Large intestine (tissue), 1 donor: ENCODE data around the gene TAS2R9. TPM values are rescaled to one million over a fixed set of nuclear protein-coding genes. Genes with fewer than 3 reads are reported as not detected.

Experiments
- polyA plus RNA-seq: library from polyadenylated mRNA; unstranded; fragments of 120-200 nt; gene quantifications from one replicate; pipeline ENCODE4 v1.2.1, GENCODE V29; 2013

The TAS2R9 gene
- polyA plus RNA-seq, 1 donor: not detected

Other genes with a start within 250 kb of the TAS2R9 start
- gene MAGOHB, start 196.6 kb downstream of the TAS2R9 start, polyA plus RNA-seq: 24.1 TPM
- 0.94 TPM for gene STYK1, start 136.1 kb downstream of the TAS2R9 start, polyA plus RNA-seq
- gene YBX3, start 86.8 kb downstream of the TAS2R9 start, polyA plus RNA-seq: 140 TPM
- not detected for gene TAS2R7, start 7.5 kb downstream of the TAS2R9 start, polyA plus RNA-seq
- gene TAS2R8, start 2.9 kb downstream of the TAS2R9 start, polyA plus RNA-seq: not detected
- 1.2 TPM for gene TAS2R10, start 16.2 kb upstream of the TAS2R9 start, polyA plus RNA-seq
- gene PRR4, start 39.3 kb upstream of the TAS2R9 start, polyA plus RNA-seq: 6.1 TPM
- 7.3 TPM for gene PRH1, start 74.1 kb upstream of the TAS2R9 start, polyA plus RNA-seq
- 0.03 TPM for gene TAS2R13, start 99.4 kb upstream of the TAS2R9 start, polyA plus RNA-seq
- gene PRH2, start 119.1 kb upstream of the TAS2R9 start, polyA plus RNA-seq: 0.55 TPM
- gene TAS2R14, start 129.1 kb upstream of the TAS2R9 start, polyA plus RNA-seq: 3.5 TPM
- gene TAS2R50, start 176.7 kb upstream of the TAS2R9 start, polyA plus RNA-seq: 0.04 TPM
- 2.5 TPM for gene TAS2R20, start 188.1 kb upstream of the TAS2R9 start, polyA plus RNA-seq
- gene TAS2R19, start 212.5 kb upstream of the TAS2R9 start, polyA plus RNA-seq: 0.87 TPM
- gene TAS2R31, start 221.2 kb upstream of the TAS2R9 start, polyA plus RNA-seq: 0.82 TPM